HCT116 (cell line): Measurements from ENCODE around the gene SEPTIN8. TPM values are rescaled to one million over a fixed set of nuclear protein-coding genes. Genes with fewer than 3 reads are reported as not detected.

ENCODE experiments used
- ATAC-seq: fragments of 200-7000 bp; cut with Tn5 transposase; 2 replicates; pipeline ENCODE4 v1.9.1; 2020; ENCODE audit warnings: mild to moderate bottlenecking, moderate library complexity
- BruUV-seq: library from RNA; stranded (reverse); fragments of 400-500 nt; replicated peaks from 2 replicates; lab custom pipeline; 2021; lab: Mats Ljungman, UMichigan
- CTCF ChIA-PET: fragments of 300-600 bp; sonication (Branson Sonifier 250); formaldehyde crosslinking; loops from one replicate; lab custom pipeline; 2021; ENCODE audit warnings: antibody characterized with exemption; lab: Charles Lee
- POLR2A ChIA-PET: fragments of 300-600, 350-600 bp; sonication (Branson Sonifier 250); formaldehyde crosslinking; loops from one replicate; lab custom pipeline; 2021; ENCODE audit warnings: antibody characterized with exemption; lab: Charles Lee
- RAD21 ChIA-PET, 2 experiments: fragments of 300-600 bp; sonication (Branson Sonifier 250); formaldehyde crosslinking; loops; one replicate each; lab custom pipeline; 2023; ENCODE audit warnings: low total read pairs in 2 of 2; ENCODE audit not compliant: uncharacterized antibody in 2 of 2, unreplicated experiment in 2 of 2, low non-redundant PET in 1 of 2; lab: Charles Lee
- DNase-seq: peaks from one replicate; pipeline ENCODE4 v3.0.0-alpha.2; 2010; ENCODE audit warnings: low read depth, low spot score
- H2AFZ ChIP-seq: fragments of 200-600 bp; shearing (Covaris generic), sonication (generic); 2 replicates; pipeline ENCODE4 v1.6.1; 2017; ENCODE audit warnings: low read depth, mixed run types, mixed read lengths, antibody characterized with exemption, low read length; ENCODE audit not compliant: poor library complexity, severe bottlenecking
- H3K27ac ChIP-seq: 2 replicates; pipeline ENCODE4 v1.5.1; 2012; ENCODE audit warnings: low read depth, low read length
- H3K27me3 ChIP-seq: fragments of 200-600 bp; sonication (generic); 2 replicates; pipeline ENCODE4 v1.6.1; 2016; ENCODE audit warnings: mixed run types, low read length, mixed read lengths; ENCODE audit not compliant: insufficient read depth
- H3K36me3 ChIP-seq, 2 experiments: fragments of 200-500 bp in 1 of 2; fragments of 200-600 bp in 1 of 2; sonication (Bioruptor generic) in 1 of 2; sonication (generic) in 1 of 2; 2 replicates each; pipeline versions ENCODE4 v1.5.1 to v1.6.1; 2014 to 2016; ENCODE audit warnings: low read length in 2 of 2, inconsistent platforms in 1 of 2, mixed read lengths in 1 of 2, mixed run types in 1 of 2; ENCODE audit not compliant: insufficient read depth in 2 of 2, control insufficient read depth in 1 of 2
- H3K4me1 ChIP-seq, 2 experiments: fragments of 200-600 bp in 1 of 2; sonication (generic) in 1 of 2; 2 replicates each; pipeline versions ENCODE4 v1.5.1 to v1.6.1; 2012 to 2017; ENCODE audit warnings: low read length in 2 of 2, inconsistent platforms in 1 of 2, mild to moderate bottlenecking in 1 of 2, mixed read lengths in 1 of 2, mixed run types in 1 of 2, moderate library complexity in 1 of 2; ENCODE audit not compliant: insufficient read depth in 2 of 2, control insufficient read depth in 1 of 2
- H3K4me2 ChIP-seq: fragments of 200-600 bp; sonication (generic); 2 replicates; pipeline ENCODE4 v1.6.1; 2017; ENCODE audit warnings: mixed run types, low read length, mixed read lengths
- H3K4me3 ChIP-seq, 2 experiments: fragments of 200-600 bp in 1 of 2; sonication (generic) in 1 of 2; replicated peaks in 1 of 2; 2 replicates each; pipeline ENCODE4 v1.5.1; 2011 to 2016; ENCODE audit warnings: low read length in 2 of 2, control low read depth in 1 of 2, low read depth in 1 of 2, mild to moderate bottlenecking in 1 of 2, mixed read lengths in 1 of 2, mixed run types in 1 of 2
- H3K79me2 ChIP-seq: fragments of 200-600 bp; sonication (generic); 2 replicates; pipeline ENCODE4 v1.6.1; 2017; ENCODE audit warnings: mild to moderate bottlenecking, mixed run types, low read length, moderate library complexity, mixed read lengths; ENCODE audit not compliant: insufficient read depth
- H3K9ac ChIP-seq: fragments of 200-600 bp; sonication (generic); 2 replicates; pipeline ENCODE4 v1.6.1; 2016; ENCODE audit warnings: low read length, mixed read lengths
- H3K9me2 ChIP-seq: fragments of 200-600 bp; sonication (generic), shearing (Covaris generic); 2 replicates; pipeline ENCODE4 v1.6.1; 2017; ENCODE audit warnings: mixed run types, mild to moderate bottlenecking, moderate library complexity; ENCODE audit not compliant: insufficient read depth
- H3K9me3 ChIP-seq, 2 experiments: fragments of 200-500 bp in 1 of 2; fragments of 200-600 bp in 1 of 2; sonication (Bioruptor generic) in 1 of 2; sonication (generic) in 1 of 2; 2 replicates each; pipeline ENCODE4 v1.6.1; 2014 to 2017; ENCODE audit warnings: low read length in 2 of 2, mixed read lengths in 2 of 2, inconsistent platforms in 1 of 2, low read depth in 1 of 2, mild to moderate bottlenecking in 1 of 2, mixed run types in 1 of 2, moderate library complexity in 1 of 2; ENCODE audit not compliant: control insufficient read depth in 1 of 2, insufficient read depth in 1 of 2
- H4K20me1 ChIP-seq: fragments of 200-600 bp; sonication (generic), shearing (Covaris generic); 2 replicates; pipeline ENCODE4 v1.6.1; 2017; ENCODE audit warnings: mixed run types, mild to moderate bottlenecking, moderate library complexity; ENCODE audit not compliant: insufficient read depth
- ATF3 ChIP-seq: IDR thresholded peaks from 2 replicates; pipeline ENCODE4 v1.6.1; 2012
- CEBPB ChIP-seq: IDR thresholded peaks from 2 replicates; pipeline ENCODE4 v1.6.1; 2012; ENCODE audit warnings: low read depth
- CTCF ChIP-seq, 3 experiments: fragments of 200-600 bp in 1 of 3; sonication (generic) in 1 of 3; IDR thresholded peaks in 2 of 3; conservative IDR thresholded peaks in 1 of 3; 2 replicates each; pipeline ENCODE4 v1.5.1; 2012 to 2017; ENCODE audit warnings: low read depth in 2 of 3, low read length in 2 of 3, antibody characterized with exemption in 1 of 3, borderline replicate concordance in 1 of 3, control low read depth in 1 of 3, mild to moderate bottlenecking in 1 of 3, mixed read lengths in 1 of 3, mixed run types in 1 of 3, moderate library complexity in 1 of 3; ENCODE audit not compliant: insufficient read depth in 1 of 3
- EZH2 ChIP-seq: fragments of 200-600 bp; sonication (generic); IDR thresholded peaks from 2 replicates; pipeline ENCODE4 v1.6.1; 2017; ENCODE audit warnings: antibody characterized with exemption, mixed run types
- FOSL1 ChIP-seq: IDR thresholded peaks from 2 replicates; pipeline ENCODE4 v1.6.1; 2012; ENCODE audit warnings: low read depth
- JUND ChIP-seq: IDR thresholded peaks from 2 replicates; pipeline ENCODE4 v1.6.1; 2012
- MAX ChIP-seq: IDR thresholded peaks from 2 replicates; pipeline ENCODE4 v1.6.1; 2012
- SP1 ChIP-seq: IDR thresholded peaks from 2 replicates; pipeline ENCODE4 v1.6.1; 2012; ENCODE audit warnings: low read depth
- YY1 ChIP-seq: IDR thresholded peaks from 2 replicates; pipeline ENCODE4 v1.6.1; 2011; ENCODE audit warnings: low read length, low read depth, moderate library complexity, mild to moderate bottlenecking; ENCODE audit not compliant: insufficient replicate concordance; ENCODE audit errors: extremely low read depth
- ZBTB33 ChIP-seq: IDR thresholded peaks from 2 replicates; pipeline ENCODE4 v1.6.1; 2011; ENCODE audit warnings: mild to moderate bottlenecking, low read length, moderate library complexity; ENCODE audit not compliant: insufficient replicate concordance; ENCODE audit errors: extremely low read depth
- intact Hi-C: fragments of 100-400 bp; cut with micrococcal nuclease; formaldehyde crosslinking; loops from 2 replicates; pipeline ENCODE4 v1.10.0; 2022
- total RNA-seq: library from RNA; stranded (reverse); gene quantifications from one replicate; pipeline ENCODE4 v1.2.1, GENCODE V29; 2021; ENCODE audit not compliant: unreplicated experiment

Gene SEPTIN8
- total RNA-seq, 1 experiment from 2014 or later: 34.6 TPM

GRCh38 chr5:132733499-132734148, 43.4 kb downstream of the SEPTIN8 start:
- no peaks in the 10 kb centered on the region for H3K27me3 ChIP-seq
- no peak for ATAC-seq
- H3K79me2 ChIP-seq: peaks cover 9% of the 10 kb centered on the region; the same call in 1 of the 2 replicates
- intact Hi-C loops: no loop called here
- no peaks in the 10 kb centered on the region for H3K9me2 ChIP-seq
- RAD21 ChIA-PET: no interaction called here
- H3K27ac ChIP-seq: no peak overlapping the region
- TF ChIP-seq ZBTB33 (no peak), SP1 (no peak), CTCF (IDR thresholded peaks at IDR 0.05 in 2 of 3, conservative IDR thresholded peaks at IDR 0.05 in 1 of 3; ENCODE audit: borderline replicate concordance in 1 of 3, insufficient read depth in 1 of 3, low read depth in 2 of 3, low read length in 2 of 3) (no peak), JUND (no peak), EZH2 (no peak), CEBPB (no peak), FOSL1 (no peak), YY1 (no peak), ATF3 (no peak), MAX (no peak)
- TF ChIP-seq, all 23 proteins: peak for 0
- no peaks in the 10 kb centered on the region for H3K9me3 ChIP-seq
- no peaks in the 10 kb centered on the region for H3K36me3 ChIP-seq
- no peak overlapping the region for H3K4me2 ChIP-seq
- no peaks in the 10 kb centered on the region for H4K20me1 ChIP-seq
- no peak for DNase-seq
- BruUV-seq: TSS peak; percentile 8
- ChIA-PET POLR2A (no interaction called here), CTCF (no interaction called here)
- H2AFZ ChIP-seq: no peak overlapping the region
- peaks cover 4 to 20% of the 10 kb centered on the region in 2 experiments; a peak in 3 of 4 replicates for H3K4me1 ChIP-seq
- H3K9ac ChIP-seq: no peak overlapping the region
- H3K4me3 ChIP-seq: no peak overlapping the region
